Kidney (tissue), 14 donors: ENCODE results near the gene MTERF4. TPM values are rescaled to one million over a fixed set of nuclear protein-coding genes. Genes with fewer than 3 reads are reported as not detected.

Source experiments
- DNase-seq, 5 donors: peaks; one replicate each; pipeline ENCODE4 v3.0.0-alpha.2; 2013 to 2020
- FAIRE-seq: peaks from 2 replicates; lab custom pipeline; 2012; peaks lifted over from hg19 to GRCh38; lab: Jason Lieb, UNC
- H3K27ac ChIP-seq, 2 donors: one replicate each; pipeline ENCODE4 v1.7.0; 2013; ENCODE audit warnings: low read depth in 2 of 2, low read length in 2 of 2, inconsistent platforms in 1 of 2
- H3K27me3 ChIP-seq: one replicate; pipeline ENCODE4 v1.7.1; 2013; ENCODE audit warnings: low read length, inconsistent platforms; ENCODE audit not compliant: control insufficient read depth, insufficient read depth
- H3K36me3 ChIP-seq, 3 donors: one replicate each; pipeline versions ENCODE4 v1.7.0 to v1.7.1; 2013; ENCODE audit warnings: low read length in 3 of 3, control low read depth in 1 of 3, inconsistent platforms in 1 of 3; ENCODE audit not compliant: insufficient read depth in 3 of 3, control insufficient read depth in 2 of 3
- H3K4me1 ChIP-seq, 3 donors: one replicate each; pipeline versions ENCODE4 v1.7.0 to v1.7.1; 2013; ENCODE audit warnings: low read length in 3 of 3, inconsistent platforms in 1 of 3, low read depth in 1 of 3; ENCODE audit not compliant: control insufficient read depth in 2 of 3, insufficient read depth in 2 of 3
- H3K4me3 ChIP-seq, 3 donors: one replicate each; pipeline versions ENCODE4 v1.7.0 to v1.8.1; 2013; ENCODE audit warnings: low read length in 3 of 3, control low read depth in 1 of 3, inconsistent platforms in 1 of 3
- H3K9ac ChIP-seq, 3 donors: one replicate each; pipeline versions ENCODE4 v1.7.0 to v1.7.1; 2013; ENCODE audit warnings: low read length in 3 of 3, control low read depth in 1 of 3, inconsistent platforms in 1 of 3
- H3K9me3 ChIP-seq, 3 donors: one replicate each; pipeline versions ENCODE4 v1.7.0 to v1.7.1; 2013; ENCODE audit warnings: low read length in 3 of 3, control low read depth in 1 of 3, inconsistent platforms in 1 of 3; ENCODE audit not compliant: control insufficient read depth in 2 of 3, insufficient read depth in 1 of 3
- CTCF ChIP-seq: IDR thresholded peaks from 3 replicates; pipeline ENCODE4 v1.5.1; 2012; ENCODE audit warnings: mild to moderate bottlenecking, moderate library complexity, borderline replicate concordance; ENCODE audit not compliant: insufficient read depth; ENCODE audit errors: extremely low read depth
- intact Hi-C: fragments of 100-400 bp; cut with DNase I; formaldehyde crosslinking; loops from one replicate; pipeline ENCODE4 v1.11.1; 2022
- polyA plus RNA-seq: library from polyadenylated mRNA; stranded (reverse); fragments of 350-450 nt; fragmentation: Illumina TruSeq; extraction: RNeasy Lipid Tissue Mini Kit (QIAGEN cat#74804); gene quantifications from one replicate; pipeline ENCODE4 v1.2.3, GENCODE V29; 2014; ENCODE audit warnings: low read depth, low replicate concordance; ENCODE audit not compliant: insufficient read depth
- total RNA-seq: library from RNA; stranded (reverse); fragmentation: NEBNext Ultra II Directional; extraction: Animal tissue kit (Norgen Biotek cat#: 25700); gene quantifications from one replicate; pipeline ENCODE4 v1.2.1, GENCODE V29; 2021
- donor health status: control.
- donor health status: control.
- donor health status: control.
- donor health status: control.
- donor health status: control.
- donor health status: DM: yes; HTN: yes; CAD: no.
- donor health status: Normal renal cell carcinoma (clear cell type).

The MTERF4 gene
- total and polyA plus RNA-seq, 2 donors from 2014 or later, result 24.3 to 41.5 TPM

DNA sequence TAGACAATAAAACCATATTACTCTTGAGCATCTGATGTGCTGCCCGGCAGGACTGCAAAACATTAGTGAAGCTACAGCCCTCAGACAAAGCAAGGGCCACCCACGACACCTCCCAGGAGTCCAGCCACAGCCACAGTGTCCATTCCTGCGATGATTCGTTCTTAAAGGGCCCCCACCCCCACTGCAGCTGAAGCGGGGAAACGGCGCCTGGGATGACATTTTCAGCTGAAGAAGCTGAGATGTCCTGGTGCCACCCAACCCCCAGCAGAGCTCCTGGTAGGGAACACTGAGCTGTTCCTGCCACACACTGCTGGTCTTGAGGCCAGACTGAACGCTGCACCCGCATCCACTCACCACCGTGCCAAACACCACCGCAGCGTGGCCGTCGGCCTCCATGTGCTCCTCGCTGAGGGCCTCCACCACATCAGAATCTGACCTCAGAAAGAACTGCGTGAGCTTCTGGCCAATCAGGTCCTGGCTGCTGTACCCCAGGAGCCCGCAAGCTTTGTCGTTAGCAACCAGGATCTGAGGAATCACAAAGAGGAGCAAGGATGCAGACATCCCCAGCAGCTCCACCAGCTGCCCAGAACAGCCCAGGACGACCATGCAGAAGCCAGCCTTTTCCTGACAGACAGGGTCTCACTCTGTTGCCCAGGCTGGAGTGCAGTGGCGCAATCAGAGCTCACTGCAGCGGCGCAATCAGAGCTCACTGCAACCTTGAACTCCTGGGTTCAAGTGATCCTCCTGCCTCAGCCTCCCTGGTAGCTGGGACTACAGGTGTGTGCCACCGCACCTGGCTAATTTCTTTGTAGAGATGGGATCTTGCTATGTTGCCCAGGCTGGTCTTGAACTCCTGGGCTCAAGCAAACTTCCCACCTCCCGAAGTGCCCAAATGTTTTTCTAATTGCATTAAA is 37.7 kb upstream of the MTERF4 start:
- peaks cover 0 to 4% (median 0%) of the 10 kb centered on the region in 3 donors for H3K4me1 ChIP-seq
- TF ChIP-seq CTCF, result no peak
- H3K9me3 ChIP-seq, result no peaks in the 10 kb centered on the region
- FAIRE-seq (no peak), DNase-seq (peak in 1 of 5 donors; percentile 40)
- H3K27me3 ChIP-seq, result no peaks in the 10 kb centered on the region
- intact Hi-C loops, result no loop called here
- H3K9ac ChIP-seq, result no peak overlapping the region
- H3K4me3 ChIP-seq, result no peak overlapping the region
- H3K36me3 ChIP-seq, result no peaks in the 10 kb centered on the region
- no peak overlapping the region for H3K27ac ChIP-seq

- no peak overlapping the region for H3K27ac ChIP-seq
- H3K27me3 ChIP-seq, result no peaks in the 10 kb centered on the region
- no peak overlapping the region for H3K4me3 ChIP-seq
- H3K4me1 ChIP-seq, result peaks cover 0 to 4% (median 0%) of the 10 kb centered on the region in 3 donors
- H3K36me3 ChIP-seq, result no peaks in the 10 kb centered on the region
- intact Hi-C loops, result no loop called here
- no peak overlapping the region for H3K9ac ChIP-seq
- TF ChIP-seq CTCF, result no peak
- DNase-seq (no peak), FAIRE-seq (no peak)
- no peaks in the 10 kb centered on the region for H3K9me3 ChIP-seq
Observed at GRCh38 chr2:241138471-241138870, 36.4 kb upstream of the MTERF4 start.

GRCh38 chr2:241137276-241138190 is 35.4 kb upstream of the MTERF4 start:
- H3K9ac ChIP-seq, result no peak overlapping the region
- no peak overlapping the region for H3K4me3 ChIP-seq
- no peak overlapping the region for H3K27ac ChIP-seq
- DNase-seq (peak in 1 of 5 donors; percentile 43), FAIRE-seq (no peak)
- no peaks in the 10 kb centered on the region for H3K27me3 ChIP-seq
- peaks cover 0 to 4% (median 0%) of the 10 kb centered on the region in 3 donors for H3K4me1 ChIP-seq
- TF ChIP-seq CTCF, result no peak
- intact Hi-C loops, result no loop called here
- H3K36me3 ChIP-seq, result no peaks in the 10 kb centered on the region
- no peaks in the 10 kb centered on the region for H3K9me3 ChIP-seq
